Measurements from ENCODE around the gene ZNF609.

ZNF609 gene

DNA sequence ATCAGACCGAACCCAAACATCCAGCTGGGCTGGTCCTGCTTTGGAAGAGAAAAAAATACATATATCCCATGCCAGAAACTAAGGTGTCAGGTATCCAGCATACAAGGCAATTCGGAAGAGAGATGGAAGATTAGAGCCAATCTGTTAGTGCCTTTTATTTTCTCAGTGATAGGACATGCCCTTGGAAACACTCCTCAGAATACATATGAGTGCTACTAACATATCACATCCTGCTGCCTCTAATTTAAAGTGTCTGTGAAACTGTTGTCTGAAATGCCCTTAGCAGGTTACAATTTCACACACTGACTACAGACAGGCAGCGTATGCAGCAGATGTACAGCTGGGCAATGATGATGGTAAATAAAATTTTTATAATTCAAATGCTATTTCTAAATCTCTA lies 236.1 kb downstream of the ZNF609 start:
- DNase-seq (ENCODE audit: low spot score) = no peak

DNA sequence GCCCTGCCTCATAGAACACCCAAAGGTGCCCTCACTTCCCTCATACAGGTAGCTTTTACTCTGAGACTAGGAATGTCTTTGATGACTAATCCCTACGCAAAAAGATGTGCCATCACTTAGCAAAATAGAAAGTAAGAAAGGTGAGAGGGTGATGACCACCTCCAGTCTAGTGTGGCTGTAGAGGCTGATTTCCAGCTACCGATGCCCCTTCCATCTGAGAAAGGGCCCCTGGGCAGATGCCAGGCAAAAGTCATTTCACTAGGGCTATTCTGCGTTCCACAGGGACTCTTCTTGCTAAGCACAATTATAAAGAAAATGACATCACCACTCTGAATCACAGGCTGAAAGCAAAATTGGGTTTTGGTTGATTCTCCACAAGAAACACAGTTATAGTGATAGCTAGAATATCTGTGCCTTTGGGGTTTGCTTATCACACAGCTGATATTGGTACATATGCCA lies 237.6 kb downstream of the ZNF609 start:
- no peak for DNase-seq (ENCODE audit: low spot score)

DNA sequence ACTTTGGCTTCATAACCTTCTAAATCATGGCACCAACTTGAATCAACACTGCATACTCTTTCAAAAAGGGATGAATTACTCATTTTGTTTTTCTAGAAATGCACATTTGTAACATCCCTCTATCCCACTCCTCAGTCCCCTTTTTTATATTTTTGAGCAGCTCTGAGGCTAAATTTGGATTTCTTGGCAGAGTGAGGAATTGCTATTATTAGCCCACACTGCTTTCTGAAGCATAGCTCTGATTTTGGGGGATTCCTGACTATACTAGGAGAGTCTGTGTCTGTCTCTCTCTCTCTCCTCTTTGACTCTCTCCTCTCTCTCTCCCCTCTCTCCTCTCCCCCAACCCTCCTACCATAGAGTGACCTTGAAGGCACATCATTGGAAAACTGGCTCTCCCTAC lies 238.4 kb downstream of the ZNF609 start:
- no peak for DNase-seq (ENCODE audit: low spot score)

DNA sequence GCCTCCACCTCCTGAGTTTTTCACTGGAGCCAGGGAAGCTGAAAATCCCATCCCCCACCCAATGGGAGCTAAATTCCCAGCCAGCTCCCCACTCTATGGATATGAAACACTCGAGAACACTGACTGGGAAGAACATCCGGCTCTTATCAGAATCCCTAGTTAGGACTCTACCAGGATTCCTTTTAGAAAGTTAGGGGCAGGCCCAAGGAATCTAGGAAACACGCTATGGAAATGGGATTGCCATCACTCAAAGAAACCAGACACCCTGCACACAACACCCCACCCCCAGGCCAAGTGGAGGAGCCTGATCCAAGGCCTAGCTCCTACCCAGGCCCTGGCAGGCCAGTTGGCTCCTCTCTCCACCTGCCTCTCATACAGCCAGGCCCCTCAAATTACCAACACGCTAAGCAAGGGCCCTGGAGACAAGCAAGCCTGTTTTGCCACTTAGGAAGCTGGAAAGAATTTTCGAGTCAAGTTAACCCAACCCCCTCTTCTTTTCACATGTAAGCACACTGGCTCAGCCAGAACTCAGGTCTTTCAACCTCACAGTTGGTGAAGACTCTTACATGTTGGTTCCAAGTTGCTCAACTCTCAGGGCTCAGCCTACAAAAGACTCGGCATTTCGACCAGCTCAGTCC lies 239.5 kb downstream of the ZNF609 start:
- DNase-seq (ENCODE audit: low spot score) = no peak

DNA sequence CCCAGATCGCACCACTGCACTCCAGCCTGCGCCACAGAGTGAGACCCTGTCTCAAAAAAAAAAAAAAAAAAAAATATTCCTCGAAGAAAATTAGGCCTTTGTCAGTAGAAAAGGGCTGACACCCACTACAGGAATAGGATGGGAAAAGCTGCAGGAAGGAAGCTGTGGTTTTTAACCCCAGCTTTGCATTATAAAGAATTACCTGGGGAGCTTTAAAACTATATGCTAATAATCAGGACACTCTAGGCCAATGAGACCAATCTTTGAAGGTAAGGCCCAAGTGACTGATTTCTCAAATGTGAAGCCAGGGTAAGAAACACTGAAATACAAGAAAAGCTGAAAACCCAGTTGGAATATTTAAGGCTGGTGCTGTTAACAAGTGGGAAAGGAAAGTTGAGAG lies 240.7 kb downstream of the ZNF609 start:
- no peak for DNase-seq (ENCODE audit: low spot score)

DNA sequence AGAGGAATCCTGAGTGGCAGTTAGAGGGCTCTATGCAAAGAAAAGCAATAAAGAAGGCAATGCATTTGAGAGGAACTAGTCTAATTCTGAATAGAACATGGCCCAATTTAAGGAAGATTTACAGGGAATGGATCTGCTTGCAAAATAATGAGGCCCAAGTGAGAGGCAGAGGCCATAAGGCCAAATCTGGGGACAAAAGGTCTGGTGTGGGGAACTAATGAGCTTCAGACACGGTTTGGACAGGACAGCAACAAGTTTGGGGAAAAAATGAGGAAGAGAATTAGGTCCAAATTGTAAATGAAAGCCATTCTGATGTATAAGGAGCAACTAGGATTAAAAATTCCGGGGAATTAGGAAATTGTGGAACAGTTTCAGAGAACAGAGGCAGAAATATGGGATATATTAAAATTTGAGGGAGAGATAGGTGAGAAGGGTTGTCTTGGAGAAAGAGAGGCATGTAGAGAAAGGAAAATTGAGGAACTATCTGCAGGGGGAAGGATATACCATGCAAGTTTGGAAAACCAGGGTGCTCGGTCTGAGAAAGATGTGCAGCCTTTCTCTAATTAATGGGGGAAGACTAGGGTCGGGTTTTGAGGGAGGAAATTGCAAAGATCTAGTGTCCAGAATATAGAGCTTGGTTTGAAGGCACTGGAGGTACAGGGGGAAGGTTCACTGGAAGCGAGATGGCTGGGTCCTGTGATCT lies 241.3 kb downstream of the ZNF609 start:
- DNase-seq (ENCODE audit: low spot score) = no peak

DNA sequence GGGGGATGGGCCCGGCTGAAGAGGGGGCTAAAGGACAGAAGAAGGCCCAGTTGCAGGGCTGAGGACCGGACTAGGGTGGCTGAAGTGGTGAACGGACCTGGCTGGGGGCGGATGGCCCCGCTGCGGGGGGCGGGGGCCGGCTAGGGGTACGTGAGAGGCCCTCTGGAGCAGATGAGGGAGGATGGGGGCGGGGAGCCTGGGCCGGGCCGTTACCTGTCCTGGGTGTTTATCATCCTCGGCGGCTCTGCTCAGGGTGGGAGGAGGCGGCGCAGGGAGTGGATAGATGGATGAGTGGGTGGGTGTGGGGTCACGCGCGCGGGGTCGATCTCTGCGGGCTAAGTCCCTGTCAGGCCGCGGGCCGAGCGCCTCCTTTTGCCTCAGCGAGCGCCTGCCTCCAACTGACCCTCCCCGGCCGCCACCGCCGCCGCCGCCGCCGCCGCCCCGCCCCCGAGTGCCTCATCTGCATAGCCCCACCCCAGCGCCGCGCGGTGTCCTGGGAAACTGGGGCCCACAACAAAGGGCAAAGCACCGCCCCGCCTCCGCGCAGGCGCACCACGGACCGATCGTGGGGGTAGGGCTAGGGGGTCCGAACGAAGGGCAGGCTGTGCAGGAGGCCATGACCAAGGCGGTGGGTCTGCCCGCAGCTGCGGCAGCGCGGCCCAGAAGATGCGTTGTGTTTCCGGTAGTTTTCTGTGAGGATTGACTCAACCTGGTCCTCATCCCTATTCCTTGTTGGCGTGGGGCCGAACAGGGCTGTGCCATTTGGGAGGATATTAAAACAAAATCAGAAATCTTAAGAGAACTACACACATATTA lies 242.6 kb downstream of the ZNF609 start:
- peak; percentile 93 for DNase-seq (ENCODE audit: low spot score)

DNA sequence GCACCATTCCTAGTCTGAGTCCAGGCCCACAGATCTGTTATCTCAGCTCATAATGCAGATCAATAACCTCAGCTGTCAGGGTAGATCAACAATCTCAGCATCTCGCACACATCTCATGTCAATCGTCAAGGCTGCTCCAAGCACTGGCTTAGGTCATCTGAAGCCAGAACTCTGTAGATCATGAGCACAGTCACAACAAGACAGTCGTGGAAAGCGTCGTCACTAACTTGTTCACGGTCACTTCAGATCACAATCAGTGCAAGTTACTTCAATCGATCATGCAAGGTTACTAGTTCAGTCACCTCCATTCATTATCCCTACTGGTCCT lies 243.2 kb downstream of the ZNF609 start:
- DNase-seq (ENCODE audit: low spot score) = peak; percentile 2

DNA sequence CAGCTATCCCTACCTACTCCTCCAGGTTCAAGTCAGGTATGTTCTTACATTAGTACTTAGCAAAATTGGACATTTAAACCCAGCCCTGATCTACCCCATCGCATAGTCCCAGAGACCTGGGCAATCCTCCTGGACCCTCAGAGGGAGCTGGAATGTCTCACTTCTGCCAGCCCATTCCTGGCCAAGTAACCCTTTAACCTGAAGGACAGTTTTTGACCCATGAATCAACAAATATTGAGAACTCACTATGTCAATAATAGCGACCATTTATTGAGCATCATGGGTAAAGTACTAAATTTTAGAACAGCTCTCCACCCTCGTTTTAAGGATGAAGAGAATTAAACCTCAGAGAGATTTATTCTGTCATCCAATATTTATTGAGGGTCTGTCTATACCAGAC lies 244.6 kb downstream of the ZNF609 start:
- no peak for DNase-seq (ENCODE audit: low spot score)

DNA sequence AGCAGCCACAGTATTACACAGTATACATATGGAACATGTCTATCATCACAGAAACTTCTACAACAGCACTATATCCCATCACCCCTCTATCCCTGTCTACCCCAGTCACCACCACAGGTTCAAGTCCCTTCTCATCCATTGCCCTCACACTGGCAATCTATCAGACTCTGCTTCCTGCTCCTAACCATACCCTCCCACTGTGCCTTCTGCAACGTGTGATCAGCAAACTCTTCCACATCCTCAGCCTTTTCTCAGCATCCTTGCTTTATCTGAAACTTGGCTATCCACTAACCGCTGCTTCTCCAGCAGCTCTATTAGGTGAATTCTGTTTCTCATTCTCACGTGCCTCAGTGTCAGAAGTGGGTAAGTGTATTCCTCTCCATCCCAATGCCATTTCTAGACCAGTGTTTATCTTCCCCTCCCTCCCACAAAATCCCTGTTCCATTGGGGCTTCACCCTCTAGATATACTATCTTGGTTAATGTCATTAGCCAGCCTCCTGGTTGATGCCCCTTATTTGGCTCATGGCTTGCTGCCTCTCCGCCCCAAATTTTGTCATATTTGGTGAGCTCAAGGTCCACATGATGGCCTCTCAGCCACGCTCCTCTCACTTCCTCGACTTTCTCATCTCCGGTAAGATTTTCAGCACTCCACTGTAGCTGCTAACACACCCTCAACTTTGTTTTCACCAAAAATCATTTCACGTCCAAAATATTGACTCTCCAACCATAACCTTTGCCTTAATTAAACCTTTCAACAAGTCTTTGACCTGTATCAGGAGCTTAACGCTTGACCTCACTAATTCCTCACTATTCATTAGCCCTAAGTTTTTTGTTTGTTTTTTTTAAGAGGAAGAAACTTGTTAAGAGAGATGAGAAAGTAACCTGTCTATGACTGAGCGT lies 245.9 kb downstream of the ZNF609 start:
- no peak for DNase-seq (ENCODE audit: low spot score)

DNA sequence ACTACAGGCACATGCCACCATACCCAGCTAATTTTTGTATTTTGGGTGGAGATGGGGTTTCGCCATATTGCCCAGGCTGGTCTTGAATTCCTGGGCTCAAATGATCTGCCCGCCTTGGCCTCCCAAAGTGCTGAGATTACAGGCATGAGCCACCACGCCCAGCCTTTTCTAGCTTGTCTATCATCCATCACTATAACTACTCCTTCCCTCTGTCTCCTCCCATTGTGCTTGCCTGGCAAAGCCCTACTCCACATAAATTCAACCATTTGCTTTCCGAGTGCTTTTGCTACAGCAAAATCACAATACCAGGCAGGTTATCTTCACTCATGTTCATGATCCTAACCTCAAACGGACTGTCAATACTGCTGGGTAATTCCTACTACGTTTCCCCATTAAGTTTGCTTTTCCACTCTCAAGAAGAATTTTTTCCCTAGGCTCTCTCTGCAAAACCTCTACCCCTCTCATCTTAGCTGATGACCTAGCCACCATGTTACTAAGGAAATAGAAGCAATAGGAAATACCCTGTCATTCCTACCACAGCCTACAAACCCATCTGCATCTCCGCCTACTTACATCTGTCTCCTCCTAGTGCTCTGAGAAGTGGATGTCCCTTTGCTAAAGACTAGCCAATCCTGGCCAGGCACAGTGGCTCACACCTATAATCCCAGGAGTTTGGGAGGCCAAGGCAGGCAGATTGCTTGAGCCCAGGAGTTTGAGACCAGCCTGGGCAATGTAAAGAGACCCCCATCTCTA lies 250.5 kb downstream of the ZNF609 start:
- no peak for DNase-seq (ENCODE audit: low spot score)

DNA sequence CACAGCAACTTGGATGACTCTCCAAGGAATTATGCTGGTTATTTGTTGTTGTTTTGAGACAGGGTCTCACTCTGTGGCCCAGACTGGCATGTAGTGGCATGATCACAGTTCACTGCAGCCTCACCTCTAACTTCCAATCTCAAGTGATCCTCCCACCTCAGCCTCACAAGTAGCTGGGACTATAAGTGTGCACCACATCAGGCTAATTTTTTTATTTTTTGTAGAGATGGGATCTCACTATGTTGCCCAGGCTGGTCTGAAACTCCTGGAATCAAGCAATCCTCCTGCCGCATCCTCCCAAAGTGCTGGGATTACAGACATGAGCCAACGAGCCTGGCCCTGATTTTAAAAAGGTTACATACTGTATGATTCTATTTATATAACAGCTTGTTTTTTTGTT lies 252.0 kb downstream of the ZNF609 start:
- DNase-seq (ENCODE audit: low spot score) = no peak

DNA sequence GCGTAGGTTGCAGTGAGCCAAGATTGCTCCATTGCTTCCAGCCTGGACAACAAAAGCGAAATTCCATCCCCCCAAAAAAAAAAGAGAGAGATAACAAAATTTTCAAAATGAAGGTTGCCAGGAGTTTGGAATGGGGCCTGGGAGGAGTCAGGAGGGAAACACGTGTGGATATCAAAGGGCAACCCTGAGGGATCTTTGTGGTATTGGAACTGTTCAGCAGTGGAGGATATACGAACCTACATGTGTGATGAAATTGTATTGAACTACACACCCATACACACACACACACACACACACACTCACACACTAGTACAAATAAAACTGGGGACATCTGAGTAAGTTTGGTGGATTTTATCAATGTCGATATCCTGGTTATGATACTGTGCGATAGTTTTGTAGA lies 253.2 kb downstream of the ZNF609 start:
- DNase-seq (ENCODE audit: low spot score) = no peak

DNA sequence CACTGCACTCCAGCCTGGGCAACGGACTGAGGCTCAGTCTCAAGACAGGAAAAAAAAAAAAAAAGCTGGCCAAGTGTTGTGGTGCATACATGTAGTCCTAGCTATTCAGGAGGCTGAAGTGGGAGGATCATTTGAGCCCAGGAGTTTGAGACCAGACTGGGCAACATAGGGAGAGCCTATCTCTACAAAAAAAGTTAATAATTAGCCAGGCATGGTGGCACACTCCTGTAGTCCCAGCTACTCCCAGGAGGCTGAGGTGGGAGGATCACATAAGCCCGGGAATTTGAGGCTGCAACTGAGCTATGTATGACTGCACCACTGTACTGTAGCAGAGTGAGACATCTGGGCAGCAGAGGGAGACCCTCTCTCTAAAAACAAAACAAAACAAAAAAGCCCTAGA lies 256.1 kb downstream of the ZNF609 start:
- no peak for DNase-seq (ENCODE audit: low spot score)

DNA sequence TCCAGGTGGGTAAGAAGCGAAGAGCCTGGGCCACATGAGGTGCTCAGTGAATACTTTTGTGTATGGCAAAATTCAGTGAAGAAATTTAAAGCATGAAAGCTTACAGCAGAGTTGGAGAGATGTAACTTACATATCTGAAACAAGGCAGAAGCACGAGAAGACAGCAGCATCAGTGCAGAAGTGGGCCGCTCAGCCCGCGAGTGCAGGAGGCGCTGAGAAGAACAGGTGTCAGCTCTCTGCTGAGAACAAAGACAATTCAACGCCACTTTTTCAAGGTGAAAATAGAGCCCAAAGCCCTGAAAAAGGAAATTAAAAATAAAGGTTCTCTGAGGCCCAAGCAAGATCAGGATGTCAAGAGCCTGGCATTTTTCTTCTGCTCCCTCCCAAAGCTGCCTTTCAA lies 256.8 kb downstream of the ZNF609 start:
- no peak for DNase-seq (ENCODE audit: low spot score)

DNA sequence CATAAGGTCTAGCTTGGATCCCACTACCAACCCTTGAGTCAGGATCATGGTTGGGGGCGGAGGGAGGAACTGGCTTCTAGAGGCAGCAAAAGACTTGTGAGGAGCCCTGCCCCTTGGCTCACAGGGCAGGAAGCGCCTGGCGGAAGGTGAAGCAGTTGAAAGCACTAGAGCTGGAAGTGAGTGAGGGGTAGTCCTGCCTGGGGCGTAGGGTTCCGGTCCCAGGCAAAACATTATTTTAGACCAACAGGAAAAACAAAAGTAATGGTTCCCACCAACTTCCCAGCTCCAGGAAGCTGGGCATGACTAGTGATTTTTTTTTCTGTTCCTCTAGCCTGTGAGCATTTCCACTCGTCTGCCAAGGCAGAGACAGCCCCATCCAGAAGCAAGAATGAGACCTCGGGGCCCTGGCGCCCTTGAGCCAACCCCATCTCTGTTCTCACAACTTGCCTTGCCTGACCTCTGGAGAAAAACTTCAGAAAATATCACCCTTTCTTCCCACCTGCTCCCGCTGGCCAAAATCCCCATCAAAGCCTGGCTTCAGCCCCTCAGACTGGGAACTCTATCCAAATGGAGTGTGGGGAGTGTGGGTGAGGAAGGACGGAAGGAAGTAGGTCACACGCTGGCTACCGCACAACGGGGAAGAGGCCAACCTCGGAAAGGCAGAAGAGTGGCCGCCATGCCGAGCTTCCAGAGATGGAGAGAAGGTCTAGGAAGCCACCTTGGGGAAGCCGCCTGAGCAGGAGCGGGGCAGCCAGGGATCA lies 257.5 kb downstream of the ZNF609 start:
- DNase-seq (ENCODE audit: low spot score) = no peak

DNA sequence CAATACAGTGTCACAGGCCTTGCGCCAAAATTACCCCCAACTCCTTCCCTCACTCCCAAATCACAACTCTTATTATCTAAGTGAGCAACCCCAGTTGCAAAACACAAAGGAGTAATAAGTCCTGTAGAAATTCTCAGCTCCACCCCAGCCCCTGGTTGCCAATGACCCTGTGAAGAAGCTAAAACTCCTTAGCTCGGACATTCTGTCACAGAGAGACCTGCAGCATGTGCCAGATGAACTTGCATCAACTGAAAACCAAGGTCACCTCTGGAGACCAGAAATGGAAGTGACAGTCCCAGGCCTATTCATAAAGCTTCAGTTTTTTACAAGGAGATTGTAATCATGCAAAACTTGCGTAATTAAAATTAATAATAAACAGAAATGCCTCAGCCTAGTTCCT lies 259.8 kb downstream of the ZNF609 start:
- no peak for DNase-seq (ENCODE audit: low spot score)

DNA sequence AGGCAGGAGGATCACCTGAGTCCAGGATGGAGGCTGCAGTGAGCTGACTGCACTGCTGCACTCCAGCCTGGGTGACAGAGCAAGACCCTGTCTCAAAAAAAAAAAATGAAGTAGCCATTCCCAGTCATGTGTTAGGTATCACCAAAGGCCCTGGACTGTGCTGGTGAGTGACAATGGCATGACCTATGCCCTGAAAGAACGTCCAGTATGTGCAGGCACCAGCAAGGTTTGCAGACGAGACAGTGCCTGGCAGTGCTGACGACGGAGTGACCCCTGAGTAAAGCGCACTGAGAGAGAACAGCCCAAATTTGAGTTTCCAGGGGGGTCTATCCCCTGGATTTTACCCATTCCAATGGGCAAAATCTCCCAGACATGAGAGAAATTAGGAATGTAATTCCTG lies 269.8 kb downstream of the ZNF609 start:
- DNase-seq (ENCODE audit: low spot score) = no peak

DNA sequence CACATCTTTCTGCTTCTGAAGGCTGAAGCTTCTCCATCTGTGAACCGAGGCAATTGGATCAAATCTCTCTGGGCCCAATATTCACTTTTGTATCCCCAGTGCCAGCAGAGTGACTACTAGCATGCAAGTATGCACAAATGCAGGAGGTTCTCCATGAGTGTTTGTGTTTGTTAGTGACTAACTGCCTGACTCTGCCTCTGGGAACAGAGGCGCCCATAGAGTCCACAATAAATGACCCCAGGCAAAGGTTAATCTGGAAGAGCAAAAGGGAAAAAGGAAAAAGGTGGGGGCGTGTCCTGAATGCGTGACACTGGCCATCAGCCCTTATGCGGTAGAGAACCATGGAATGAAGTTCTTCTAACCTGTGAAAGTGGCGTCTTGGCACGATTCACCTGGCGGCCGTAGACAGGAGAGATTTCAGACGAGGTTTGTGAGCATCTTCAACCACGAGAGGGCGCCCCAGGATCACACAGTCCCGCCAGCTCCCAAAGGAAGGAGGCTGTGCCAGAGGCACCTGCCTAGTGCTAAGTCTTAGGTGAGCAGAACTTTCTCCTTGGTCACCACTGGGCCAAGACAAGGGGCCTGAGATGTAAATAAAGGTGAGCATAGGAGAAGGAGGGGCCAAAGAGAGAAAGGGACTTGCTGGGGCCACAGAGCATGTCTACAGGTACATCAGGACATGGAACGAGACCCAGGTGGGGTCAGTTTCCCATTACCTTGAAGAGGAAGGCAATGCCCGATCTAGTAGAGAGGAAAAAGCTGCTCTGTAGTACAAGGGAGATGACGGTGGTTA lies 270.8 kb downstream of the ZNF609 start:
- peak; percentile 14 for DNase-seq (ENCODE audit: low spot score)

DNA sequence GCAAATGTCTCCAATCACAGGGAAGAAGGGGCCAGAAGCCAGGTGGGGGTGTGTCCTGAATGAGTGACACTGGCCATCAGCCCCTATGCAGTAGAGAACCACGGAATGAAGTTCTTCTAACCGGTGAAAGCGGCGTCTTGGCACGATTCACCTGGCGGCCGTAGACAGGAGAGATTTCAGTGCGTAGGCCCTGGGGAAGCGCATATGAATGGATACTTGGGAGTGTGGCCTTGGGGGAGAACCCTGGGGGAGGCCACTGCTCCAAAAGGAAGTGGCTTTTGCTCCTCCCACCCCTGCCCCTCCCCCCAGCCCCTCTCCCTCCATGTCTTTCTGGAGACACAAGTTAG lies 271.4 kb downstream of the ZNF609 start:
- no peak for DNase-seq (ENCODE audit: low spot score)

Data from COLO829 (cell line).